Fibroblast of the aortic adventitia (primary cell): ENCODE measurements around the gene AFF2. TPM values are rescaled to one million over a fixed set of nuclear protein-coding genes. Genes with fewer than 3 reads are reported as not detected.

Experiments
- DNase-seq: peaks from one replicate; pipeline ENCODE4 v3.0.0-alpha.2; 2010; ENCODE audit warnings: low read depth
- H3K4me3 ChIP-seq: 2 replicates; pipeline ENCODE4 v1.5.1; 2011; ENCODE audit warnings: low read depth, mild to moderate bottlenecking, control low read depth, low read length, moderate library complexity
- CTCF ChIP-seq: IDR thresholded peaks from 2 replicates; pipeline ENCODE4 v1.5.1; 2011; ENCODE audit warnings: mild to moderate bottlenecking, low read length, control low read depth, inconsistent platforms; ENCODE audit not compliant: insufficient read depth
- total RNA-seq: library from RNA; depleted of rRNA; stranded (reverse); fragments of >200 nt; gene quantifications from 2 replicates; pipeline ENCODE4 v1.2.3, GENCODE V29; 2012; ENCODE audit warnings: low replicate concordance

AFF2 gene
- total RNA-seq, 1 donor: 6.6 TPM

GRCh38 chrX:148672517-148672916, 172.1 kb downstream of the AFF2 start:
- H3K4me3 ChIP-seq: no peak overlapping the region
- DNase-seq: peak; percentile 19
- TF ChIP-seq CTCF: no peak

- no peak for DNase-seq
- H3K4me3 ChIP-seq: no peak overlapping the region
- TF ChIP-seq CTCF: no peak
These were observed 181.2 kb downstream of the AFF2 start for GRCh38 chrX:148681605-148682004.

DNA sequence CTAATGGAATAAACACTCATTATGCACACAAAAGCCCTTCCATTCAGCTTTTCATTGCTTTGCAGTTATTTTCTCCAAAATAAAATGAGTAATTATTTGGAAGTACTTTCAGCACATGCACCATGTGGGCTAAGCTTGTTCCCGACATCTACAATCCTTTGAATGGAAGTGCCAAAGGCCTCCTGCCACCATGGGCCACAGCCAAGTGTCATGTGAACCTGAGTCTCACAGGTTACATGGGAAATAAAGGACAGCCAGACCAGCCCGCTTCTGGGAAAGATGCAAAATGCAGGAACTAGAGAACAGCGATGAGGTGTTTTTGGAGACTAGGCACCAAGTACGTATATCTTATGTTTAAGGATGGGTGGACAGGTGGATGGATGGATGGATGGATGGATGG, 181.8 kb downstream of the AFF2 start:
- no peak overlapping the region for H3K4me3 ChIP-seq
- TF ChIP-seq CTCF: no peak

DNA sequence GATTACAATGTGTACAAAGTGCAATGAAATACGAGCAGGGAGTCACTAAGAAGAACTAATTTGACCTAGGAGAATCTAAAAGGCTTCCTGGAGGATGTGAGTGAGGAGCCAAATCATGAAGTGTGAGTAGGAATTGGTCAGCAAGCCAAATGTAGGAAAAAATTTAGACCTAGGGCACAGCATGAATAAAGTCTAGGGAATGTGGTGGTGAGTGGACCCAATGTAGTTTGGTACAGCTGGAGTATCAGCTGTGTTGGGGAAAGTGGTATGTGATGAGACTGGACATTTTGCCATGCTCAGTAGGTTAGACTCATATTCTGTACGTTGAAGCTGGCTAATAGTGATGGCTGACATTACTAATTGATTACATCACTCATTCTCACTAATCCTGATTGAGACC, 191.0 kb downstream of the AFF2 start:
- TF ChIP-seq CTCF: no peak
- peak; percentile 3 for DNase-seq
- H3K4me3 ChIP-seq: no peak overlapping the region

More for the DNA sequence above, 181.8 kb downstream of the AFF2 start:
- DNase-seq: no peak

GRCh38 chrX:148695255-148695654, 194.8 kb downstream of the AFF2 start:
- DNase-seq: no peak
- no peak for TF ChIP-seq CTCF
- H3K4me3 ChIP-seq: no peak overlapping the region

GRCh38 chrX:148698221-148698620, 197.8 kb downstream of the AFF2 start:
- no peak overlapping the region for H3K4me3 ChIP-seq
- no peak for TF ChIP-seq CTCF
- DNase-seq: no peak

- no peak for TF ChIP-seq CTCF
- DNase-seq: no peak
- no peak overlapping the region for H3K4me3 ChIP-seq
These were observed 199.6 kb downstream of the AFF2 start for GRCh38 chrX:148700021-148700420.
